GM12878 (cell line): ENCODE results near the gene CD79A. TPM values are rescaled to one million over a fixed set of nuclear protein-coding genes. Genes with fewer than 3 reads are reported as not detected.

Experiments
- ATAC-seq: fragments of 200-7000 bp; cut with Tn5 transposase; 3 replicates; pipeline ENCODE4 v1.9.1; 2020; ENCODE audit warnings: mild to moderate bottlenecking, moderate library complexity
- BruUV-seq: library from RNA; stranded (reverse); fragments of 400-500 nt; replicated peaks from 2 replicates; lab custom pipeline; 2021; lab: Mats Ljungman, UMichigan
- CTCF ChIA-PET: fragments of 300-600 bp; sonication (Branson Sonifier 250); formaldehyde crosslinking; extraction: SDS; loops from one replicate; lab custom pipeline; 2021; ENCODE audit warnings: inconsistent platforms; lab: Yijun Ruan, JAX
- POLR2A ChIA-PET: fragments of 350-600 bp; formaldehyde crosslinking; extraction: SDS; loops from one replicate; lab custom pipeline; 2021; ENCODE audit warnings: inconsistent platforms; lab: Charles Lee
- RAD21 ChIA-PET: fragments of 300-600 bp; sonication (Branson Sonifier 250); formaldehyde crosslinking; loops from one replicate; lab custom pipeline; 2023; ENCODE audit warnings: antibody characterized with exemption; ENCODE audit not compliant: unreplicated experiment; lab: Charles Lee
- SMC1A ChIA-PET: fragments of 300-600 bp; sonication (Branson Sonifier 250); formaldehyde crosslinking; loops from one replicate; lab custom pipeline; 2023; ENCODE audit not compliant: unreplicated experiment, uncharacterized antibody; lab: Charles Lee
- DNase-seq: peaks from one replicate; pipeline ENCODE4 v3.0.0-alpha.2; 2011; ENCODE audit warnings: low read depth, low spot score
- FAIRE-seq: peaks from 3 replicates; lab custom pipeline; 2011; peaks lifted over from hg19 to GRCh38; lab: Jason Lieb, UNC
- H2AFZ ChIP-seq: 2 replicates; pipeline ENCODE4 v1.6.0; 2011; ENCODE audit warnings: low read depth, low read length, control low read depth; ENCODE audit not compliant: control insufficient read depth
- H3K27ac ChIP-seq: 2 replicates; pipeline ENCODE4 v1.5.1; 2011; ENCODE audit warnings: control low read depth; ENCODE audit not compliant: control insufficient read depth, insufficient read depth
- H3K27me3 ChIP-seq, 2 experiments: replicated peaks in 1 of 2; 2 replicates each; pipeline versions ENCODE4 v1.6.0 to v1.6.1; 2011; ENCODE audit warnings: low read length in 1 of 2; ENCODE audit not compliant: control insufficient read depth in 2 of 2, insufficient read depth in 2 of 2
- H3K36me3 ChIP-seq, 2 experiments: 2 replicates each; pipeline ENCODE4 v1.5.1; 2011; ENCODE audit warnings: low read length in 1 of 2; ENCODE audit not compliant: control insufficient read depth in 2 of 2, insufficient read depth in 2 of 2
- H3K4me1 ChIP-seq: 2 replicates; pipeline ENCODE4 v1.6.1; 2011; ENCODE audit warnings: mild to moderate bottlenecking, low read length, moderate library complexity, mixed read lengths; ENCODE audit not compliant: control insufficient read depth, insufficient read depth
- H3K4me2 ChIP-seq: 2 replicates; pipeline ENCODE4 v1.6.0; 2011; ENCODE audit warnings: control low read depth; ENCODE audit not compliant: control insufficient read depth, insufficient read depth
- H3K4me3 ChIP-seq: fragments of 200-600 bp; sonication (generic); 2 replicates; pipeline ENCODE4 v1.5.1; 2016
- H3K79me2 ChIP-seq: 2 replicates; pipeline ENCODE4 v1.6.0; 2011; ENCODE audit warnings: low read length; ENCODE audit not compliant: control insufficient read depth, insufficient read depth
- H3K9ac ChIP-seq: 2 replicates; pipeline ENCODE4 v1.8.0; 2011; ENCODE audit warnings: low read length, control low read depth, mixed read lengths; ENCODE audit not compliant: control insufficient read depth, insufficient read depth
- H3K9me3 ChIP-seq: replicated peaks from 3 replicates; pipeline ENCODE4 v1.5.1; 2011; ENCODE audit warnings: mild to moderate bottlenecking, low read length; ENCODE audit not compliant: control insufficient read depth, insufficient read depth
- H4K20me1 ChIP-seq: 2 replicates; pipeline ENCODE4 v1.6.0; 2011; ENCODE audit not compliant: control insufficient read depth, insufficient read depth
- CBFB ChIP-seq: IDR thresholded peaks from 2 replicates; pipeline ENCODE4 v1.6.1; 2016; ENCODE audit warnings: antibody characterized with exemption, low read depth
- CHD1 ChIP-seq: IDR thresholded peaks from 2 replicates; pipeline ENCODE4 v1.6.1; 2012; ENCODE audit warnings: low read depth, low read length, improper control_type of control experiment
- CREM ChIP-seq: IDR thresholded peaks from 2 replicates; pipeline ENCODE4 v1.6.1; 2014; ENCODE audit warnings: antibody characterized with exemption, low read depth
- EED ChIP-seq: sonication (generic); IDR thresholded peaks from 2 replicates; pipeline ENCODE4 v1.6.1; 2016; ENCODE audit warnings: antibody characterized with exemption, low read depth
- EGR1 ChIP-seq, 2 experiments: IDR thresholded peaks; 1 replicate in 1 of 2; 2 replicates in 1 of 2; pipeline ENCODE4 v1.6.1; 2011 to 2012; ENCODE audit warnings: low read depth in 2 of 2, low read length in 2 of 2, borderline replicate concordance in 1 of 2, mild to moderate bottlenecking in 1 of 2, moderate library complexity in 1 of 2
- ELK1 ChIP-seq: IDR thresholded peaks from 2 replicates; pipeline ENCODE4 v1.6.1; 2012; ENCODE audit warnings: low read depth, low read length, improper control_type of control experiment
- HDAC6 ChIP-seq: fragments of 200-600 bp; sonication (generic); IDR thresholded peaks from one replicate; pipeline ENCODE4 v1.8.0; 2017; ENCODE audit warnings: antibody characterized with exemption; ENCODE audit not compliant: unreplicated experiment
- HSF1 ChIP-seq: fragments of 150-350 bp; IDR thresholded peaks from 2 replicates; pipeline ENCODE4 v1.6.1; 2014; ENCODE audit warnings: mild to moderate bottlenecking, low read depth, low read length
- MTA2 ChIP-seq: fragments of 450-650 bp; IDR thresholded peaks from 2 replicates; pipeline ENCODE4 v1.6.1; 2016; ENCODE audit warnings: low read depth, mild to moderate bottlenecking, moderate library complexity
- NFYA ChIP-seq: IDR thresholded peaks from 2 replicates; pipeline ENCODE4 v1.6.1; 2011; ENCODE audit warnings: low read depth, mild to moderate bottlenecking, low read length, improper control_type of control experiment, borderline replicate concordance
- PAX5 ChIP-seq: IDR thresholded peaks from 2 replicates; pipeline ENCODE4 v1.6.1; 2011; ENCODE audit warnings: low read depth, low read length, borderline replicate concordance
- SIX5 ChIP-seq: IDR thresholded peaks from 2 replicates; pipeline ENCODE4 v1.6.1; 2011; ENCODE audit warnings: mild to moderate bottlenecking, low read depth, low read length, moderate library complexity; ENCODE audit not compliant: severe bottlenecking
- SMAD1 ChIP-seq: fragments of 450-650 bp; IDR thresholded peaks from 2 replicates; pipeline ENCODE4 v1.6.1; 2018; ENCODE audit warnings: mild to moderate bottlenecking, low read depth; ENCODE audit not compliant: partially characterized antibody
- SUPT20H ChIP-seq: IDR thresholded peaks from 2 replicates; pipeline ENCODE4 v1.6.1; 2011; ENCODE audit warnings: low read depth, mild to moderate bottlenecking, low read length, moderate library complexity, borderline replicate concordance; ENCODE audit not compliant: control insufficient read depth
- TAF1 ChIP-seq: IDR thresholded peaks from 2 replicates; pipeline ENCODE4 v1.6.1; 2011; ENCODE audit warnings: mild to moderate bottlenecking, low read depth, low read length, borderline replicate concordance
- ZNF207 ChIP-seq: fragments of 450-650 bp; IDR thresholded peaks from 2 replicates; pipeline ENCODE4 v1.6.1; 2014; ENCODE audit warnings: antibody characterized with exemption, mild to moderate bottlenecking, borderline replicate concordance
- ZNF24 ChIP-seq: fragments of 450-650 bp; IDR thresholded peaks from 2 replicates; pipeline ENCODE4 v1.6.1; 2017; ENCODE audit warnings: antibody characterized with exemption, mild to moderate bottlenecking
- ZZZ3 ChIP-seq: IDR thresholded peaks from 2 replicates; pipeline ENCODE4 v1.6.1; 2011; ENCODE audit warnings: low read depth; ENCODE audit not compliant: control insufficient read depth, insufficient read length
- WGBS: methylation state at CpG from one replicate; pipeline ENCODE4 v1.1.6; 2016; ENCODE audit warnings: low lambda C conversion rate; ENCODE audit not compliant: insufficient replicate concordance, insufficient coverage; ENCODE audit errors: missing lambda C conversion rate; 5-methylcytosine and 5-hydroxymethylcytosine counted together
- in situ Hi-C: fragments of 300-500 bp; cut with MboI; formaldehyde crosslinking; loops from 9 replicates; pipeline ENCODE4 v1.14.3; 2018; ENCODE audit warnings: mixed read lengths
- intact Hi-C: fragments of 100-400 bp; cut with micrococcal nuclease; formaldehyde crosslinking; loops from one replicate; pipeline ENCODE4 v1.14.2; 2022; ENCODE audit not compliant: unreplicated experiment
- polyA plus RNA-seq, 11 experiments: library from polyadenylated mRNA; depleted of rRNA in 4 of 11; unstranded in 6 of 11; stranded (reverse) in 5 of 11; fragments of >200 nt; fragmentation: Nextera tagmentation in 4 of 11; fragmentation: Illumina TruSeq in 1 of 11; extraction: Ambion mirVana in 4 of 11; extraction: Trizol in 1 of 11; gene quantifications; 1 replicate in 1 of 11; 2 replicates in 10 of 11; pipeline versions ENCODE4 v1.2.1 to v1.2.3, GENCODE V29; 2011 to 2016; ENCODE audit warnings: inconsistent platforms in 2 of 11, missing spikeins in 2 of 11, low read depth in 1 of 11
- total RNA-seq, 4 experiments: library from RNA; depleted of rRNA in 3 of 4; stranded (reverse); fragments of >200 nt in 3 of 4; fragmentation: Illumina TruSeq in 1 of 4; extraction: Trizol in 1 of 4; gene quantifications; 2 replicates each; pipeline versions ENCODE4 v1.2.1 to v1.2.3, GENCODE V29; 2013 to 2021
- TF ChIP-seq, protein P1 (sequence below): fragments of 150-350 bp; IDR thresholded peaks from 2 replicates; pipeline ENCODE4 v1.6.1; 2016; ENCODE audit warnings: low read depth, low read length

CD79A gene
- total and polyA plus RNA-seq, 10 of the 15 experiments (the other 5 are each of a cell fraction or from before 2014, with no cell fraction given): 38.8 to 414 (median 282) TPM

DNA sequence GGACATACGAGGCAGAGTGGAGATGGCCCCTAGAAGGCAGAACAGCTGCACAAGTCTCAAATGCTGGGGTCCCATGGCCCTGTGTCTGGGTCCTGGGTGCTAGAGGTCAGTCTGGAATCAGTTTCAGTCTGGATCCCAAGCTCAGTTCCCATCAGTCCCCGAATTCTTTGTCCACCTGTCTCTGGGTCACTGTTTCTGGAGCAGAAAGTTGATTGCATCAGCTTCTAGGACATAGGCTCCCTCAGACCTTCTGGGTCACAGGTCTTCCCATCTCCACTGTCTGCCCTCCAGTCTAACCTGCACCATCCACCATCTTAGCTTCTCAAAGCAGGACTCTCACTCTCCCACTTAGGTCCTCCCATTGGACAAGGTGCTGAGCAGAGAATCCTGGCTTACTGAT, 37.9 kb upstream of the CD79A start:
- intact Hi-C loops (no loop called here), in situ Hi-C loops (no loop called here)
- no peak overlapping the region for H3K9ac ChIP-seq
- H3K27ac ChIP-seq: no peak overlapping the region
- FAIRE-seq (no peak), DNase-seq (no peak), ATAC-seq (no peak)
- H2AFZ ChIP-seq: no peak overlapping the region
- H3K27me3 ChIP-seq: peaks cover 2 to 4% of the 10 kb centered on the region in 2 experiments; a peak in 1 of 4 replicates
- ChIA-PET RAD21 (interaction anchor here (0.6 kb wide), 1 partner anchor 43 kb away, joined by 3 read pairs; no protein-coding TSS in a partner anchor), POLR2A (no interaction called here), CTCF (interaction anchor here (0.5 to 1.7 kb wide), 5 partner anchors 44 to 119 kb away, joined by 3 to 6 read pairs (median 3); no protein-coding TSS in a partner anchor), SMC1A (interaction anchor here (1.1 kb wide), 1 partner anchor 46 kb away, joined by 3 read pairs; no protein-coding TSS in a partner anchor)
- no peaks in the 10 kb centered on the region for H3K4me1 ChIP-seq
- TF ChIP-seq ELK1: no peak
- no peak for TF ChIP-seq SUPT20H
- TF ChIP-seq ZZZ3: no peak
- TF ChIP-seq MTA2: no peak
- TF ChIP-seq HSF1: no peak
- TF ChIP-seq CBFB: no peak
- TF ChIP-seq CHD1: no peak
- no peak for TF ChIP-seq HDAC6
- no peak for TF ChIP-seq NFYA
- TF ChIP-seq, protein P1, sequence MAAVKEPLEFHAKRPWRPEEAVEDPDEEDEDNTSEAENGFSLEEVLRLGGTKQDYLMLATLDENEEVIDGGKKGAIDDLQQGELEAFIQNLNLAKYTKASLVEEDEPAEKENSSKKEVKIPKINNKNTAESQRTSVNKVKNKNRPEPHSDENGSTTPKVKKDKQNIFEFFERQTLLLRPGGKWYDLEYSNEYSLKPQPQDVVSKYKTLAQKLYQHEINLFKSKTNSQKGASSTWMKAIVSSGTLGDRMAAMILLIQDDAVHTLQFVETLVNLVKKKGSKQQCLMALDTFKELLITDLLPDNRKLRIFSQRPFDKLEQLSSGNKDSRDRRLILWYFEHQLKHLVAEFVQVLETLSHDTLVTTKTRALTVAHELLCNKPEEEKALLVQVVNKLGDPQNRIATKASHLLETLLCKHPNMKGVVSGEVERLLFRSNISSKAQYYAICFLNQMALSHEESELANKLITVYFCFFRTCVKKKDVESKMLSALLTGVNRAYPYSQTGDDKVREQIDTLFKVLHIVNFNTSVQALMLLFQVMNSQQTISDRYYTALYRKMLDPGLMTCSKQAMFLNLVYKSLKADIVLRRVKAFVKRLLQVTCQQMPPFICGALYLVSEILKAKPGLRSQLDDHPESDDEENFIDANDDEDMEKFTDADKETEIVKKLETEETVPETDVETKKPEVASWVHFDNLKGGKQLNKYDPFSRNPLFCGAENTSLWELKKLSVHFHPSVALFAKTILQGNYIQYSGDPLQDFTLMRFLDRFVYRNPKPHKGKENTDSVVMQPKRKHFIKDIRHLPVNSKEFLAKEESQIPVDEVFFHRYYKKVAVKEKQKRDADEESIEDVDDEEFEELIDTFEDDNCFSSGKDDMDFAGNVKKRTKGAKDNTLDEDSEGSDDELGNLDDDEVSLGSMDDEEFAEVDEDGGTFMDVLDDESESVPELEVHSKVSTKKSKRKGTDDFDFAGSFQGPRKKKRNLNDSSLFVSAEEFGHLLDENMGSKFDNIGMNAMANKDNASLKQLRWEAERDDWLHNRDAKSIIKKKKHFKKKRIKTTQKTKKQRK: no peak
- no peak for TF ChIP-seq SMAD1
- no peak for TF ChIP-seq CREM
- TF ChIP-seq PAX5: no peak
- TF ChIP-seq ZNF207: no peak
- no peak for TF ChIP-seq TAF1
- no peak for TF ChIP-seq SIX5
- no peak for TF ChIP-seq ZNF24
- no peak for TF ChIP-seq EED
- TF ChIP-seq EGR1 (IDR thresholded peaks at IDR 0.05; ENCODE audit: borderline replicate concordance in 1 of 2, low read depth in 2 of 2, low read length in 2 of 2): no peak
- H3K79me2 ChIP-seq: no peaks in the 10 kb centered on the region
- H3K9me3 ChIP-seq: no peaks in the 10 kb centered on the region
- H4K20me1 ChIP-seq: no peaks in the 10 kb centered on the region
- H3K4me2 ChIP-seq: no peak overlapping the region
- BruUV-seq: no TSS peak
- 5% methylated on average over 2 of the region's 2 CpGs for WGBS
- H3K4me3 ChIP-seq: no peak overlapping the region
- H3K36me3 ChIP-seq: no peaks in the 10 kb centered on the region
